ELF-1 (cell line): ENCODE data around the gene NGEF.
"Not testable (repeated sequence)": the region's sequence is repeated elsewhere in the genome, so short reads cannot be mapped to it uniquely, and the experiment has no call there.

ENCODE experiments used
- DNase-seq: peaks from one replicate; pipeline ENCODE4 v3.0.0-alpha.2; 2016; ENCODE audit warnings: low read depth, low spot score

The NGEF gene

GRCh38 chr2:233022561-233022960, 9.5 kb upstream of the NGEF start:
- DNase-seq, result peak; percentile 7

DNA sequence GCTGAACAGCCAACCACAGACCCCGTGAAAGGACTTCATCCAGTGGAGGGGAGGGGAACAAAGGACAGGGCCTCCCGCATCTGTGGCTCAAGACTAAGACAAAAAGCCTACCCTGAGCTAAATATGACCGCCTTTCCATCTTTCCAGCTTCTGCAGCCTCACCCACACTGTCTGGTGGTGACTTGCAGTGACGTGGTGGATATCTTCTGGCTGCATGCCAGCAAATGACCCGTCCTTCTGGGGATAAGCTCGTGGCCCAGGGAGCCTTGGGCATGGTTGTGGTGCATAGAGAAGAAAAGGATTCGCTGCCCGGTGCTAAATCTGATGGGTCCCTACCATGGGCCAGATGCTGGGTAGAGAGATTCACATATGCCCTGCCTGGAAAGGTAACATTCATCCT, 8.7 kb upstream of the NGEF start:
- no peak for DNase-seq

DNA sequence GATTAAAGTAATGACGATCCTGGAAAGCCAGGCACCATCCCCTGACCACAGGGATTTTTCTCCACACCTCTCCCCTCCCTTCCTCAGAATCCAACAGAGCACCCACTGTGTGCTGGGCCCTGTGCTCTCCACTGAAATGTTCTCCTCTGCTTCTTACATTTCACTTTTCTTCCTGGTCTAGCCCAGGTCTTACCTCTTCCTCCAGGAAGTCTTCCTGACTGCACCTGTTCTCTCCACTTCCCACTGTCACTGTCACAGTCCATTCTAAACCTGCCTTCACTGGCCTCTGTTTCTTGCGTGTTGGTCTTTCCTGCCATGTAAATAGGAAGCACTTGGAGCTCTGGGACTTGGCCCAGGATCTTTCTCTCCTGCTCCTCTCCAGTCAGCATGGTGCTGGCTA, 7.4 kb upstream of the NGEF start:
- DNase-seq, result no peak

GRCh38 chr2:233019610-233020009, 6.6 kb upstream of the NGEF start:
- not testable (repeated sequence) for DNase-seq

- no peak for DNase-seq
These were observed 4.9 kb upstream of the NGEF start for GRCh38 chr2:233017947-233018346.

DNA sequence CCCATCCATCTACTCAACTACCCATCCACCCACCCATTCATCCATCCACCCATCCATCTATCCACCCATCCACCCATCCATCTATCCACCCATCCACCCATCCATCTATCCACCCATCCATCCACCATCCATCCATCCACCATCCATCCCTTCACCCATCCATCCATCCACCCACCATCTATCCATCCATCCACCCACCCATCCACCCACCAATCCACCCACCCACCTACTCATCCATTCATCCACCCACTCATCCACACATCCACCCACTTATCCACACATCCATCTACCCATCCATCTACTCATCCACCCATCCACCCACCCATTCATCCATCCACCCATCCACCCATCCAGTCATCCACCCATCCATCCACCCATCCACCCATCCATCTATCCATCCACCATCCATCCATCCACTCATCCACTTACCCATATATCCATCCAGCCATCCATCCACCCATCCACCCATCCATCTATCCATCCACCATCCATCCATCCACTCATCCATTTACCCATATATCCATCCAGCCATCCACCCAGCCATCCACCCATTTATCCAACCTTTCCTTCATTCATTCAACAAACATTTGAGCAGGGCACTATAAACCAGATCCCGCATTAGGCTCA, 2.1 kb upstream of the NGEF start:
- DNase-seq, result no peak

- DNase-seq, result no peak
These were observed 594 bp upstream of the NGEF start for GRCh38 chr2:233013650-233014049.

- no peak for DNase-seq
These were observed 620 bp downstream of the NGEF start for GRCh38 chr2:233012301-233012971.

DNA sequence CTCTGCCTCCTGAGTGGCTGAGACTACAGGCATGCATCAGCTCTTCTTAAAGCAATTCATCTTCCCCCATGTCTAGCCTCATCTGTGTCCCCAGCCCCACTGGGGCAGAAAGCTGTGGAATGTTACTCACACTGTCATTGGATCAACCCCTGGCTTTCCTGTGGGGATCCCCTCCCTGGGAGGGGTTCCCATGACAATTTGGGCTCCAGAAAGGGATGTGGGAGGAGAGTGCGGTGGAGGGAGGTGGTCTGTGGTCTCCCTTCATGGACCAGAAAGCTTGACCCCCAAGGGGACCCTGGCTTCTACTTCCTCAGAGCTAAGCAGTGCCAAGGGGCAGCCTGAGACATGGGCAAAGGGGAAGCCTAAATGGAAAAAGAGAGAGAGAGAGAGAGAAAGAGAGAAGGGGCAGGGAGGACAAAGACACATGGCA, 1.3 kb downstream of the NGEF start:
- DNase-seq, result no peak

DNA sequence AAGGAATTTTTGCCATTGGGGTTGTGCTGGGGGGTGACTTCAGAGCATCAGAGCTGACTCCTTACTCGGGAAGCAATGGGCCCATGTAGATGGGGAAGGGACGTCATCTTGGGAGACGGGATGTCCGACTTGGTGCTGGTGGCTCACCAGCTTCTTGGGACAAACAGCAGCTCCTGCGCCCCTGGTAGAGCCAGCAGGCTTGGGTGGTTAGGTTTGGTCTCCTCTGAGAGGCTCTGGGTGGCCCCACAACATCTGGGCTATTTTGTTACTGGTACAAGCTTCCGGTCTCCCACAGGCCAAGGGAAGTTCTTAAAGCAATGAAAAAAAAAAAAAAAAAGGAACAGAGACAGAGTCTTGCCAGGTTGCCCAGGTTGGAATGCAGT, 1.8 kb downstream of the NGEF start:
- no peak for DNase-seq

DNA sequence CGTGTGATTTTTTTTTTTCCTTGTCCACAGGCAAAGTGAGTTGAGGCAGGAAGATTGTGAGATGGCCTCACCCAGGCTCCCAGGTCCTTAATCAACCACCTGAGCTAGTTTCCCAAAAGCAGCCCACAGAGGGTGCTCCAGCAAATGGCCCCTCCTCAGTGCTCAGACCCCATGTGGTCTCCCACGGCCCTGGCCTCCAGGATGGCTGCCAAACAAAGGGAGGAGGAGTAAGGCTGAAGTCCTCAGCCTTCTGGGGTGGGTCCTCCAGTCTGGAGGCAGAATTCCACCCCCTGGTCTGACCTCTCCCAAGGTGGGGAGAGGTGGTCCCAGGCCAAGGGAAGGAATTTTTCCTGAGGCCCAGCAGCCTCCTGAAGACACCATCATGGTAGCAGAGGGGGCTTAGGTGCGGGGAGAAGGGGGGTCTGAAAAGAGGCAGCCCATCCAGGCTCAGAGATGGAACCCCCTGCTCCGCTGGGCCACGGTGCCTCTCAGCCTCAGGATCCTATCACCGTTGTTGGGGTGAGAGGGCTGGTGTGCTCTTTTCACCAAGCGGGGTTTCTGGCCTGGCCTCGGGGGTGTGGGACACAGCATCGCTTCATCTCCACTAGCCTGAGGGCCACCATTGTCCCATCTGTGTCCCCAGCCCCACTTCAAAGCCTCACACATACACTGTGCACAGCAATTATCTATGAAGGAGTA, 2.3 kb downstream of the NGEF start:
- no peak for DNase-seq

DNA sequence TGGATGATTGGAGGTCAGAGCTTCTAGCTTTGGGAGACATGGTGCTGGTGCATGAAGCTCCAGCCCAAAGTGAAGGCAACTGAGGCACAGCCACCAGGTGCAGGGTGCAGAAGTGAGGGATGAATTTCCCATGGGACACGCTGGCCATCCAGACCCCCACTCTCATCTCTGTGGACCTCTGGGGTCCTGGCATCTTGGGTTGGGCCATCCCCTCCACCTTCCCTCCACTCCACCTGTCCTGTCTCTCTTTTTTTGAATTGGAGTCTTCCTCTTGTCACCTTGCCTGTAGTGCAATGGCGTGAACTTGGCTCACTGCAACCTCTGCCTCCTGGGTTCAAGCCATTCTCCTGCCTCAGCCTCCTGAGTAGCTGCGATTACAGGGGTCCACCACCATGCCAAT, 3.4 kb downstream of the NGEF start:
- no peak for DNase-seq

DNA sequence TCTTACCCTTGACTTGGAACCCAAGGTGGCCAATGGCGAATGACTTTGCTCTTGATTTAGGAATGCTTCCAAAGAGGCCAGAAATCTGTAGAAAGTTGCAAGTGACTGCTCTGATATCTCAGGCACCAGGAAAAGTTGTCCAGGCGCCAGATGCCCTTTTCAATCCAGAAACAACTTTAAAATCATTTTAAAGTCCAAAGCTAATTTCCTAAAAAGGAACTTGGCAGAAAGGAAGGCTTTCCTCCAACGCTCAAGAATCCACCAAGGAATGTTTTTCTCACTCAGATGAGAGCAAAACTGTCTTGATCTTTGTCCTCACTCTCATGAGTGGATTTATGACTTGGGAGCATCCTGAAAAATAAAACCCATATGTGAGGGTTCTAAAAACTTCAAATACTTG, 5.3 kb downstream of the NGEF start:
- no peak for DNase-seq

DNA sequence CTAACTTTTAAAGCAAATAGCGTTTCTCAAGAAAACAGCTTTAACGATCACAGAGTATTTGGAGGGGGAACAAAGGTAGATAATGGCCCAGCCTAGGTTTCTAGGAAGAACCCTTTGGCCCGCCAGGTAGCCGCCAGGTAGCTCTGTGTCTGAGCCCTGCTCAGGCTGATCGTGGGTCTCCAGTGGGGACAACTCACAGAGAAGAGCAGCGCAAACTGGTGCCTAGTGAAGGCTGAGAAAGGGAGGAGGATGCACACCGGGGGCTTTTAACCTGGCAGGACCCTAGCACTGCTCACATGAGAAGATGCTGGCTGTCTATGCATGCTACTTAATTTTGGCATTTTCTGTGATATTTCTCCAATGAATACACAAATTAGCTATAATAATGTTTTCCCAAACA, 5.8 kb downstream of the NGEF start:
- DNase-seq, result no peak

GRCh38 chr2:233006648-233007047, 6.4 kb downstream of the NGEF start:
- no peak for DNase-seq

DNA sequence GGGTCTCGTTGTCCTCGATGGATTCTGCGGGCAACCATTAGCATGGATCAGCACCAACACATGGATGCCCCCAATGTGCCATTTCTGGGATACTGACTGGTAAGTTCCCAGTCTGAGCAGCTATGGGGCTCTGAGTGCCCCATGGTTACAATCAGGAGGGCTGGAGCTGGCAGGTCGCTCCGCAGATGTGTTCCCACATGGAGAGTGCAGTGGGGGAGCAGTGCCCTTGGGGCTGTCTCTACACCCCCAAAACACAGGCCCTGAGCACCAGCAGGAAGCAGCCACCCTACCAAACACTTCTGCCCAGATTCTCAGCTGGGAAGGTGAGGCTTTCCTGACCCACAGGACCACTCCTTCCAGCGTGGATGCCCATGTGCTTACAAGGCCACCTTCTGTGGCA, 8.0 kb downstream of the NGEF start:
- no peak for DNase-seq

DNA sequence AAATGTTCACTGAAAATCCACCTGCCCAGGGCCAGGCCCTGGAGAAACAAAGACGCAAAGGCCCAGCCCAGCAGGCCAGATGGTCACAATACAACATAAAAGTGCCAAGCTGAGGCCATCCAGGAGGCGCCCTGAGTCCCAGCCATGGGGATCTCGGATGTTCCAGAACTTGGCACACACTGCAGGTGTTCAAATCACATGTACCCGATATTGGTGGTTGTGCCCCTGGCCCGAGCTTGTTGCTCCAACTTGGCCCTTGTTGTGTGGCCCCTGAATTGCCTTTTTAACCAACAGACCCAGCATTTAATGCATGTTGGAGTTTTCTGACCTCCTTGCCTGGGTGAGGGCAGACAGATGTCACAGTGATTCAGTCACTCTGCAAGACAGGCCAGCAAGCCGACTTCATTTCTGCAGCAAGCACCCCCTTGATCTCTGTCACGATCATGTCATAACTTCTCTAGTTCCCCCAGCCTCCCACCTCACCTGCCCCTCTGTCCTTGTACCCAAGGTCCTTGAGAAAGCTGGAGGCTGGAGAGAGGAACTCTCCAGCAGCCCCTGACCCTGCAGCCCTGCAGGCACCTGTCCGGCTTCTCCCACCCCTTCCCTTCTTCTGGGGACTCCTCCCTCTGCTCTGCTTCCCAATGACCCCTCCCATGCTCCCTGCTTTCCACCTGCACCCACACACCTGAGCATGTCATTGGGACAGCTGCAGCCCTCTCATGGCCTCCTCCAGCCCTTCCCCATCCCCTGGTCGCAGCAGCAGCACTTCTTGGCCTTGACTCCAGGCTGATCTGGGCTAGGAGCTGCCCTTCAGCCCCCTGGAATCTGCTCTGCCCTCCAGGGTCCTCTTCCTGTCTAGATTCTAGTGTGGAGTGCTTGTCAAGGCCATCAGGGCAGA, 9.1 kb downstream of the NGEF start:
- DNase-seq, result no peak

GRCh38 chr2:233002829-233003657, 10.0 kb downstream of the NGEF start:
- DNase-seq, result no peak

DNA sequence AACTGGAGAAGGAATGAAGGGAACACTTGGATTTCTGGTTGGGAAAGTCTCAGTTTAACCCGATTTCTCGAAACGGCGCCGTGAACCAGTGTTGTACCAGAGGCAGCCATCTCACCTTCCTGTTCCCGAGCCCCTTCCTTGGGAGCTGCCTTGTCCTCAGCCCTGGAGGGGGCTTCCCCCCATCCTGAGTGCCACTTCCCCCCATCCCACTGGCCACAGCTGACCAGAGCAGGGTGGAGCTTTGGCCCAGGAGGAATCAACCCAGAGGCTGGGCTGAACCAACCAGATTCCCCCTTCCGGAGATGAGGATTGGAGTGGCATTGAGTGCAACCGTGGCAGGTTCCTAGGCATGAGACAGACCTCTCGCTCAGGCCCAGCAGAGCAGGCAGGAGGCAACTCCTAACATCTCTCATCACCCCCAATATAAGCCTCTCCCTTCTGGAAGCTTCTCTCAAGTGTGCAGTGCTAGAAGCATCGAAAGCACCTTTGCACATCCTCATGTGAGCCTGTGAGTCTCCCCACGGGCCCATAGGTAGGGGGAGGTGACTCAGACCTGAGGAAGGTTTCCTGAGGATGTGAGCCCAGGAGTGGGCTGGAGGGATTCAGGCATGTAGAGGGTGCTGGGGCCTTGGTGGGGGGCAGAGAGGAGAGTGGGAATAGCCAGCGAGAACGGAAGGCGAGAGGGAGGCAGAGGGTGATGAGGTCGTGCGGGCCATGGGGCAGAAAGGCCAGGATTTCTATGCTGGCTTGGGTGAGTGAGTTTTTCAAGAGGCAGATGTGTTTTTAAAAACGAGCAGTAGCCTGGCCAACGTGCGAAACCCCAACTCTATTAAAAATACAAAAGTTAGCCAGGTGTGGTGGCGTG, 11.9 kb downstream of the NGEF start:
- no peak for DNase-seq

GRCh38 chr2:232999354-232999753, 13.7 kb downstream of the NGEF start:
- DNase-seq, result no peak
